Amniotic stem cell (primary cell): ENCODE data around the gene CTXN1.
"Not testable (repeated sequence)": the region's sequence is repeated elsewhere in the genome, so short reads cannot be mapped to it uniquely, and the experiment has no call there.

Experiments
- DNase-seq: peaks from one replicate; lab custom pipeline; 2025; lab: John Stamatoyannopoulos, UW

CTXN1 gene

DNA sequence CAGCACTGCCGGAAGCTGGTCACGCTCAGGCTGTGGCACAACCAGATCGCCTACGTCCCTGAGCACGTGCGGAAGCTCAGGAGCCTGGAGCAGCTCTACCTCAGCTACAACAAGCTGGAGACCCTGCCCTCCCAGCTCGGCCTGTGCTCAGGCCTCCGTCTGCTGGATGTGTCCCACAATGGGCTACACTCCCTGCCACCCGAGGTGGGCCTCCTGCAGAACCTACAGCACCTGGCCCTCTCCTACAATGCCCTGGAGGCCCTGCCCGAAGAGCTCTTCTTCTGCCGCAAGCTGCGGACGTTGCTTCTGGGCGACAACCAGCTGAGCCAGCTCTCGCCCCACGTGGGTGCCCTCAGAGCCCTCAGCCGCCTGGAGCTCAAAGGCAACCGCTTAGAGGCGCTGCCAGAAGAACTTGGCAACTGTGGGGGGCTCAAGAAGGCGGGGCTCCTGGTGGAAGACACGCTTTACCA lies 25.5 kb downstream of the CTXN1 start:
- no peak for DNase-seq

DNA sequence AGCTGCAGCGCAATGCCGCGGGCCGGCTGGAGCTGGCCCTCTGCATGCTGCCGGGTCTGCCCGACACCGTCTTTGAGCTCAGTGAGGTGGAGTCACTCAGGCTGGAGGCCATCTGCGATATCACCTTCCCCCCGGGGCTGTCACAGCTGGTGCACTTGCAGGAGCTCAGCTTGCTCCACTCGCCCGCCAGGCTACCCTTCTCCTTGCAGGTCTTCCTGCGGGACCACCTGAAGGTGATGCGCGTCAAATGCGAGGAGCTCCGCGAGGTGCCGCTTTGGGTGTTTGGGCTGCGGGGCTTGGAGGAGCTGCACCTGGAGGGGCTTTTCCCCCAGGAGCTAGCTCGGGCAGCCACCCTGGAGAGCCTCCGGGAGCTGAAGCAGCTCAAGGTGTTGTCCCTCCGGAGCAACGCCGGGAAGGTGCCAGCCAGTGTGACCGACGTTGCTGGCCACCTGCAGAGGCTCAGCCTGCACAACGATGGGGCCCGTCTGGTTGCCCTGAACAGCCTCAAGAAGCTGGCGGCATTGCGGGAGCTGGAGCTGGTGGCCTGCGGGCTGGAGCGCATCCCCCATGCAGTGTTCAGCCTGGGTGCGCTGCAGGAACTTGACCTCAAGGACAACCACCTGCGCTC lies 26.1 kb downstream of the CTXN1 start:
- DNase-seq = no peak

- no peak for DNase-seq
These were observed 27.0 kb downstream of the CTXN1 start for GRCh38 chr19:7898967-7899366.

GRCh38 chr19:7897292-7897691 lies 28.6 kb downstream of the CTXN1 start:
- no peak for DNase-seq

- no peak for DNase-seq
These were observed 30.4 kb downstream of the CTXN1 start for GRCh38 chr19:7895565-7895964.

DNA sequence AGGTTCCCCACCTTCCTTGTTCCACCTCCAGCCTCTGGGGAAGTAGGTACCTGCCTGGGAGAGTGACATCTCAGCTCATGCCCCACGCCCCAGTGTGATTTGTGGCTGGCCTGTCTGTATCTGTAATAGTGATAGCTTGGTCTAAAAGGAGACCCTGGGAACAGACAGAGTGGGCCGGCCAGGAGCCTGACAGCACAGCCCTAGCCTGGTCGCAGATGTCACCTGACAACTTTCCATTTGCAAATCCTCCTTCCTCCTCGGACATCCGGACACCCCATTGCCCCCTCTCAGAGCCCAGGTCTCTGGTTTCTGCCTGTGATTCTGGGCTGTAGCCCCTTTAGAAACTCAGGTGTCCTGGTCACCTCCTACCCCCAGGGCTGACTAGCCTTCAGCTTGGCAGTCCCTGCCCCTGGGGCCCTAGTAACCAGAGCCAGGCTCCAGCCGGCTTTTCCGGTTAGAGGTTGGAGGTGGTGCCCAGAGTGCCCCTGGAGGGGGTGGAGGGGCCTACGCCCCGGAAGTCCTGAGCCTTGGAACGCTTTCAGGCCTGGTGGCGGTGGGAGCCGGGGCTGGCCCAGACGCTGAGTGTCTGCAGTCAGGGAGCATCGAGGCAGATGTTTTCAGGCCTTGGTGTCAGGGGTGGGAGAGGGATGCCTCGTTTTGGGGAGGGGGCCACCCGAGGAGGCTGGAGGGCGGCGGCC lies 31.2 kb downstream of the CTXN1 start:
- no peak for DNase-seq

DNA sequence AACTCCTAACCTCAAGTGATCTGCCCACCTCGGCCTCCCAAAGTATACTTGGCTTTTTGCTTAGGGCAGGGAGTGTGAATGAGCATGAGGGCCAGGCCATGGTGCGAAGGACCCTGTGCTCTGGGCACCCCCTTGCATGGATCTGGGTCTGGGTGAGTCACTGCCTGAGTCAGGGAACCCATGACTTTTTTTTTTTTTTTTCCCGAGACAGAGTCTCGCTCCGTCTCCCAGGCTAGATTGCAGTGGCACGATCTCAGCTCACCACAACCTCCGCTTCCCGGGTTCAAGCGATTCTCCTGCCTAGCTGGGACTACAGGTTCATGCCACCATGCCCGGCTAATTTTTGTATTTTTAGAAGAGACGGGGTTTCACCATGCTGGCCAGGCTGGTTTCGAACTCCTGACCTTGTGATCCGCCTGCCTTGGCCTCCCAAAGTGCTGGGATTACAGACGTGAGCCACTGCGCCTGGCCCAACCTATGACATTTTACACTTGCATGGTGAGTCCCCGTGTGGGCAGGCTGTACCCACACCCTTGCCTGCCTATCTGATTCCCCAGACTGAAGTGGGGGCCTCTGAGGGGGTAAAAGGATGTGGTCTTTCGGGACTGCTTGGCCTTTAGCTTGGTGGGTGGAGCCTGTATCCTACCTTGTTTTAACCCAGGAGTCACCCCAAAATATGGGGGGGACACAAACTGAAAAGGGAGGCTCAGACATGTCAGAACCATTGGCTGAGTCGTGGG lies 32.4 kb downstream of the CTXN1 start:
- not testable (repeated sequence) for DNase-seq

GRCh38 chr19:7888826-7889217 lies 37.1 kb downstream of the CTXN1 start:
- DNase-seq = no peak

- peak; percentile 53 for DNase-seq
These were observed 37.6 kb downstream of the CTXN1 start, which contains the start of gene LRRC8E for GRCh38 chr19:7888145-7888825. Gene LRRC8E (plus strand): TSS chr19:7888510. CDS start chr19:7895604, 7,094 bp downstream.

- no peak for DNase-seq
These were observed 38.4 kb downstream of the CTXN1 start for GRCh38 chr19:7887408-7888144.

- no peak for DNase-seq
These were observed 40.1 kb downstream of the CTXN1 start for GRCh38 chr19:7885818-7886217.

DNA sequence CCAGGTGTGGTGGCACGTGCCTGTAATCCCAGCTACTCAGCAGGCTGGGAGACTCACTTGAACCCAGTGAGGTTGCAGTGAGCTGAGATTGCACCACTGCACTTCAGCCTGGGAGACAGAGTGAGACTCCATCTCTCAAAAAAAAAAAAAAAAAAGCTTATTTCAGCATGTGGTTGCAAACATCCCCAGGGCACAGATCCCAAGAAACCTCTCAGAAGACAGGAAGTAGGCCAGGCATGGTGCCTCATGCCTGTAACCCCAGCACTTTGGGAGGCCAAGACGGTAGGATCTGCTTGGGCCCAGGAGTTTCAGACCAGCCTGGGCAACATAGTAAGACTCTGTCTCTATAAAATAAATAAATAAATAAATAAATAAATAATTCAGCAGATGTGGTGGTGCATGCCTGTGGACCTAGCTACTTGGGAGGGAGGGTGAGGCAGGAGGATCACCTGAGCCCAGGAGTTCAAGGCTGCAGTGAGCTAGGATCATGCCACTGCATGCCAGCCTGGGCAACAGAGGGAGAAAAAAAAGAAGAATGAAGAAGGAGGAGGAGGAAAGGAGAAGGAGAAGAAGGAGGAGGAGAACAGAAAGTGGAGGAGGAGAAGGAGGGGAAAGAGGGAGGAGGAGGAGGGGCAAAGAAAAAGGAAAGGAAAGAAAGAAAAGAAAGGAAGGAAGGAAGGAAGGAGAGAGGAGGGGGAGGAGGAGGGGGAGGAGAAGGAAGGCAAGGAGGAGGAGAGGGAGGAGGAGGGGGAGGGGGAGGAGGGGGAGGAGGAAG lies 42.0 kb downstream of the CTXN1 start:
- DNase-seq = no peak

- no peak for DNase-seq
These were observed 42.8 kb downstream of the CTXN1 start for GRCh38 chr19:7883105-7883504.

GRCh38 chr19:7881910-7882309 lies 44.0 kb downstream of the CTXN1 start:
- no peak for DNase-seq

- no peak for DNase-seq
These were observed 46.1 kb downstream of the CTXN1 start for GRCh38 chr19:7879836-7880235.

DNA sequence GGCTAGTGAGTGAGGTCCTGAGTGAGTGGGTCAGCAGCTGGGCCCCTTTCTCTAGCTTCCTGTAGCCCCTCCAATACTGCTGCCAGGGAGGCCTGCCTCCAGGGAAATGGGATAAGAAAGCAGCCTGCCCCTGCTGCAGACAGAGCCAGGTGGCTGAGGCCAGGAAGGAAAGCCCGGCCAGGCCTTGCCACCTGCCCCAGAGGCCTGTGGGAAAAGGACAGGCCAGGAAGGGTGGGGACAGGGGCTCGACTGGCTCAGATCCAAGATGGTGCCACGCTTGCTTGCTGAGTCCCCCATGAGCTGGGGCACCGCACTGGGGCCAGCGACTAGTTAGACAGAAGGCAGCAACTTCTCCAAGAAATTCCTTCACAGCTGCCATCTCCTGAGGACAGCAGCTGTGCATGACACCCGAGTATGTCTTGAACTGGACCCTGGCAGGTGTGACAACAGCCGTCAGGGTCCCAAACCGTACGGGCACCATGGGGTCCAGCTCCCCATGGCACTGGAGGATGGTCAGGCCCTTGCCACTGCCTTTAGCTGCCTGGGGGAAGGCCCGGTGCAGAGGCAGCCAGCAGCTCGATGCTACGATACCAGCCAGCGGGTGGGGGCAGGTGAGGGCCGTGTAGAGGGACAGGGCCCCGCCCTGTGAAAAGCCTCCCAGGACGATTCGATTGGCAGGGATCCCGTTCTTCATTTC lies 46.7 kb downstream of the CTXN1 start:
- no peak for DNase-seq

DNA sequence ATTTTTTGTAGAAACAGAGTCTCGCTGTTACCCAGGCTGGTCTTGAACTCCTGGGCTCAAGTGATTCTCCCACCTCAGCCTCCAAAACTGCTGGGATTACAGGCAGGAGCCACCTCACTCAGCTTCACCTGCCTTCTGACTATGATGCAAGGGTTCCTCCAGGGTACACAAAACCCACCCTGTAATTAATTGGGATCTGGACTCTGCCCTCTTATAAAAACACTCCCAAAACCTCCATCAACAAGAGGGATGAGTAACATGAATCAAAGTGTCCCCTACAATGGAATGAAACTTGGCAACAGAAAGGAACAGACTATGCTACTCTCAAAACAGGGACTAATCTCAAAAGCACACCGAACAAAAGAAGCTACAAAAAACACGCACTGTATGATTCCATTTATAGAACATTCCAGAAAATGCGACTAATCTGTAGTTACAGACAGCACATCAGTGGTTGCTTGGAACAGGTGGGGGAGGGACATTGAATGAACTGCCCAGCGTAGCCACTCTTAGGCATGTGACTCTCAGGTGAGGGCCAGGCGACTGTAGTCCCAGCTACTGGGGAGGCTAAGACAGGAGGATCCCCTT lies 48.6 kb downstream of the CTXN1 start:
- DNase-seq = no peak

DNA sequence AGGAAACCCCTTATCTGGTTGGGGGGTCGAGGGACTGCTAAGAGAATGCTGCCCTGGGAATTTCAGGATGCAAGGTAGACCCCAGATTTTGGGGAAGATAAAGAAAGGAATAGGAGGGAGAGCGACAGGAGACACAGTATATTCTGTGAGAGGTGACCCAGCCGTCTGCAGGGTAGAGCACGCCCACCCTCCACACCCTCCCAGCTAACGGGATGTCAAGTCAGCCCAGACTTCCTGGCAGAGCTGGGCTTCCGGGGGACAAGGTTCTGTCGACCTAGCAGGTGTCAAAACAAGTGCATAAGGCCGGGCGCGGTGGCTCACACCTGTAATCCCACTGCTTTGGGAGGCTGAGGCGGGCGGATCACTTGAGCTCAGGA lies 51.0 kb downstream of the CTXN1 start:
- no peak for DNase-seq
